ENCODE results near the gene MRPL53. TPM values are rescaled to one million over a fixed set of nuclear protein-coding genes. Genes with fewer than 3 reads are reported as not detected.

Gene MRPL53
- total RNA-seq = 28.5 and 39.9 TPM in 2 replicates

- DNase-seq (ENCODE audit: low read depth in 2 of 2) = peak; percentile 95
Observed at GRCh38 chr2:74472086-74472944, at the start of gene MRPL53. Gene MRPL53, minus strand, starts transcription at chr2:74472680. Its CDS starts 20 bp downstream, at chr2:74472660.

GRCh38 chr2:74516650-74517049 is 44.2 kb upstream of the MRPL53 start:
- DNase-seq (ENCODE audit: low read depth in 2 of 2) = no peak

GRCh38 chr2:74515981-74516633 is 43.6 kb upstream of the MRPL53 start:
- peak; percentile 53 to 76 for DNase-seq (ENCODE audit: low read depth in 2 of 2)

GRCh38 chr2:74515271-74515980 is 42.9 kb upstream of the MRPL53 start:
- no peak for DNase-seq (ENCODE audit: low read depth in 2 of 2)

- DNase-seq (ENCODE audit: low read depth in 2 of 2) = no peak
Observed at GRCh38 chr2:74514368-74515270, 42.1 kb upstream of the MRPL53 start, which contains the start of gene TLX2. Gene TLX2, plus strand, starts transcription at chr2:74514450. Its CDS starts 357 bp downstream, at chr2:74514807.

GRCh38 chr2:74513605-74514367 is 41.3 kb upstream of the MRPL53 start:
- DNase-seq (ENCODE audit: low read depth in 2 of 2) = no peak

- DNase-seq (ENCODE audit: low read depth in 2 of 2) = no peak
Observed at GRCh38 chr2:74512744-74513604, 40.5 kb upstream of the MRPL53 start.

- DNase-seq (ENCODE audit: low read depth in 2 of 2) = no peak
Observed at GRCh38 chr2:74511104-74511989, 38.9 kb upstream of the MRPL53 start.

GRCh38 chr2:74510272-74510671 is 37.8 kb upstream of the MRPL53 start:
- no peak for DNase-seq (ENCODE audit: low read depth in 2 of 2)

- peak in 1 of 2 donors; percentile 24 for DNase-seq (ENCODE audit: low read depth in 2 of 2)
Observed at GRCh38 chr2:74507926-74508520, 35.5 kb upstream of the MRPL53 start.

GRCh38 chr2:74507145-74507925 is 34.9 kb upstream of the MRPL53 start, which contains the start of gene PCGF1:
Gene PCGF1, minus strand, starts transcription at chr2:74507695. Its CDS starts 27 bp downstream, at chr2:74507668.
- DNase-seq (ENCODE audit: low read depth in 2 of 2) = peak; percentile 97 to 98

GRCh38 chr2:74505448-74506246 is 33.2 kb upstream of the MRPL53 start:
- DNase-seq (ENCODE audit: low read depth in 2 of 2) = no peak

GRCh38 chr2:74504591-74504990 is 32.1 kb upstream of the MRPL53 start:
- DNase-seq (ENCODE audit: low read depth in 2 of 2) = no peak

- no peak for DNase-seq (ENCODE audit: low read depth in 2 of 2)
Observed at GRCh38 chr2:74503506-74504475, 31.3 kb upstream of the MRPL53 start.
